GM19099 (cell line): ENCODE data around the gene CRTC1.

Source experiments
- POLR2A ChIP-seq: IDR thresholded peaks from 3 replicates; pipeline ENCODE4 v1.6.1; 2011; ENCODE audit warnings: low read depth; ENCODE audit not compliant: insufficient read length; ENCODE audit errors: extremely low read depth

Gene CRTC1

DNA sequence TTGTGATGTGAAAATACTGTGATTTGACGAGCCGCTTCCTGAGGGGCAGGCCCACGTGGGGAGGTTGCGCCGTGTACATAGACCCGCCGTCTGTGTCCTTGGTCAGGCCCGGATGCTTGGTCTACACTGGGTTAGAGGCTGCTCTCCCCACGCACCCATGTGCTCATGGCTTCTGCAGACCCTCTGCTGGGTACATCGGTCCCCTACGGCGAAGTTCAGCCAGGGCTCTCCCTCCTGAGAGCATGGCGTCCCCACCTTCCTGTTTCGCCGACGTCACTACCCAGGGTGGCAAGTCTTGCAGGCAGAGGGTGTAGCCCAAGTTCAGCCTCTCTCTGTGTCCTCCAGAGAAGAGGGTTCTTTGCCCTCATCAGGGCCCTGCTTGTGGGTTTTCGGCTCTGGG lies 96.6 kb downstream of the CRTC1 start:
- TF ChIP-seq POLR2A: no peak

DNA sequence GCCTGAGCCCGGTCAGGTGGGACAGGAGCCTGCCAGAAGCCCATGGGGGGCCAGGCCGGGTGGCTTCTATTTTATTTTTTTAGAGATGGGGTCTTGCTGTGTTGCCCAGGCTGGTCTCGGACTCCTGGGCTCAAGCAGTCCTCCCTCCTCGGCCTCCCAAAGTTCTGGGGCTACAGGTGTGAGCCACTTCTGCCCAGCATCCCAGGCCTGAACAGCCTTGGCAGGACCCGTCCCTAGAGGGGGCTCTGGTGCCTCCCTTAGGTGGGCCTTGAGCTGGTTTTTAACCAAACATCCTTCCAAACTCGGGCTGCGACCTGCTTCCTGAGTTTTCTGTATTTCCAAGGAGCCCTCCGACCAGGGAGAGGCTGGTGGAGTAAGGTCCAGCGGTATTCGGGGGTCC lies 97.2 kb downstream of the CRTC1 start:
- TF ChIP-seq POLR2A: no peak

DNA sequence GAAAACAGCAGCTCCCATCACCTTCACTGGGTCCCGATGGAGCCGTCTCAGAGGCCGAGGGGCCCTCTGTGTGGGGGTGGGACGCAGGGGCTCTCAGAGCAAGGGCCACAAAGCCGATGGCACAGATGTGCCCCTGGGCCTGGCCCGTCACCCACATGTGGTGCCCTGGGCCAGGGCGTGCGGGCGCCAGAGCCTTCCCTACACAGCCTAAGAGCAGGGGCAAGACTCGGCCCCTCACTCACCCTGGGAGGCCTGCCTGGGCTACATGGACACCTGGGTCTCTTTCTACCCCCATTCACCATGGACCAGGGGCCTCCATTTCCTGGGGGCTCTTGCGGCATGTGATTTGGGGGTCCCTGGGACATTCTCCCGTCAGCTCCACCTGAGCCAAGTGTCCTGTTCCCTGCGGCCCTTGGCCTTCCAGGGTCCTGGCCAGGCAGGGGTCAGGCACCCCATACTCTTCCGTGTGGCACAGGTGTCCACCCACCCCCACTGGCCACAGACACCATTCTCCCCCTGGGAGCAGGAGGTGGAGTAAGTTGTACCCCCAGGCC lies 97.6 kb downstream of the CRTC1 start:
- no peak for TF ChIP-seq POLR2A

DNA sequence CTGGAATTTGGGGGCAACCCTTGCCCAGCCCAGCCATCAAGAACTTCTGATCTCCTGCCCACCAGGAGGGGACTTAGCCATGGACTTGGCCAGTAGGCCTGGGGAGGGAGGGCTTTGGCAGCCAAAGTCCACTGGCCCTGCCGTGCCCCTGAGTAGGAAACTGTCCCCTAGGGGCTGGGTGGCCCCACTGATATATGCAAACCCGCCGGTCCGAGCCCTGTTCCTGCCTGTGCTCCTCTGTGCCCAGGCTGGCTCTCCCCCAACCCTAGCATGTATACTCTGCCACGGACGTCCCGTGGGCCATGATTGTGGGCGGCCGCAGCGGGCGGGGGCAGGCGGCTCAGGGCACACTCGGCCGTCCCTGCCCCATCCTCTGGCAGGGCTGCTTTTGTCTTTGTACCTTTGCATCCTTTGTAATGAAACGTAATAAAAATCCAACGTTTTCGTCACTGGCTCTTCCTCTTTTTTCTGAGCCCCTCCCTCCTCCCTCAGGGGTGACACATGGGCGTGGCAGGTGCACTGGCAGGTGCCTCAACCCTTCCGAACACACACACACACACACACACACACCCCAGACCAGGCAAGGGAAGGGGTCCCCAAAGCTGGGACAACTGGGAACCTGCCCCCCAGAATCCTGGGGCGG lies 98.5 kb downstream of the CRTC1 start:
- TF ChIP-seq POLR2A: no peak

DNA sequence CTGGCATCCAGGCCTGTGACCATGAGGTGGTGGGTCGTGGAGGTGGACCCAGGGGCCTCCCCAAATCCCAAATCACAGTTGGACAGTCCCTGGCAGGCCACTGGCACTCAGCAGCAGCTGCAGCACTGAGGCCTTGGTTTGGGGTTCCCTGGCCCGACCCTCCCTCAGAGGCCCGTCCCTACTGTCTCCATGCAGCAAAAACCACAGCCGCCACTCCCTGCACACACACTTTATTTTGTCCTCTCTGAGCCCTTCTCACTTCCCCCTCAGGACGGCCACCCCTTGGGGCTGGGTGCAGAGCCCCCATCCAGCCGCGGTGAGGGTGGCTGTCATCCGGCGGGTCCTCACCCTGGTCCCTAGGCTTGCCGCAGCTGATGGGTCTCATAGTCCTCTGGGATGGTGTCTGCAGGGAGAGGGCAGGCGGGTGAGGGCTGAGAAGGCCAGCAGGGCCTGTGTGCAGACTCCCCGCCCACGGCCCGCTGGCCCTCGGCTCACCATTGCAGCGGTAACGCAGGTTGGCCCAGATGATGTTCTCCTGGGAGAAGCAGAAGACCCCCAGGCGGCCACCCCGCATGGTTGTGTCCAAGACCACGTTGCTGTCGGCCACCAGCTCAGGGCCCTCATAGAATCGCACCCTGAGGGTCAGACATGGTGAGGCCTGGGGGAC lies 99.2 kb downstream of the CRTC1 start:
- TF ChIP-seq POLR2A: no peak

DNA sequence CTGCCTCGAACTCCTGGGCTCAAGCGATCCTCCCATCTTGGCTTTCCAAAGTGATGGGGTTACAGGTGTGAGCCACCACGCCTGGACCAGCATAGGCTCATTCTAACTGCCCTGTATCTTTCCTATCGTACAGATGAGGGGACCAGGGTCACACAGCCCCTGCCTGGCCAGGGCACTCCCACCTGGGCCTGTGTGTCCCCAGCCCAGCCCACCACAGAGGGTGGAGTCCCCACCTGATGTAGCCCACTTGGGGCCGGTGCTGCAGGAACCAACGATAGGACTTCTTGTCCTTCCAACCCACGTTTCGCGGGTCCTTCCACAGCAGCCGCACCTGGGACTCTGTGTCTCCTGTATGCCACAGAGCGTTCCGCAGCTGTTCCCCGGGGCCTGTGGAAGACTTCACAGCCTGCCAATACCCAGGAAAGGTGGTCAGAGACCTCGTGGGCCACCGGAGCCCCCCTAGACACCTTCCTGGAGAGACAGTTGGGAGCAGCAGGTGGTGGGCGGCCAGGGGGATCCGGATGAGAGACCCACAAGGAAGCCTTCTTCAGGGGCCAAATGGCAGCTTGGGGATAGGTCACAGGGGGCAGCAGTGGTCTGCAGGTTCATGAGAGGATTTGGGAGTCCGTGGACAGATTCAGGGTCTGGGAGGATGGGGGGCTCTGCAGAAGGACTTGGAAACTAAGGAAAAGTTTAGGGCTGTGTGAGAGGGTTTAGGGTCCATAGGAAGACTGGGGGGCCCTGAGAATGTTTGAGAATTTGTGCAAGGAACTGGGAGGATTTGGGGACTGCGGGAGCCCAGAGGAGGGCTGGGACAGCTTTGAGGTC lies 100.7 kb downstream of the CRTC1 start:
- TF ChIP-seq POLR2A: no peak

DNA sequence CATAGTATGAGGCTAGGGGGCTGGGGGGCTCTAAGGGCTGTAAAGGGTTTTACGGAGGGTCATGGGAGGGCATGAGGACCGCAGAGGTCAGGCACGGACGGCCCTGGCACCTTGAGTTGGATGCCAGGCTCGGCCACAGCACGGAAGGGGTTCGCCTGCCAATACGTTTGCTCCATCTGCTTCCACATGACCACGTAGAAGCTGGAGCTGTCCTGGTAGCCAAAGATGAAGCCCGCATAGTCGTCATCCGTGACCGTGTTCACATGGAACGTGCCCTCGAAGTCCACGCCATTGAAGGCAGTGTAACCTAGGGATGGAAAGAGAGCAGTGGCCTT lies 101.3 kb downstream of the CRTC1 start:
- no peak for TF ChIP-seq POLR2A

DNA sequence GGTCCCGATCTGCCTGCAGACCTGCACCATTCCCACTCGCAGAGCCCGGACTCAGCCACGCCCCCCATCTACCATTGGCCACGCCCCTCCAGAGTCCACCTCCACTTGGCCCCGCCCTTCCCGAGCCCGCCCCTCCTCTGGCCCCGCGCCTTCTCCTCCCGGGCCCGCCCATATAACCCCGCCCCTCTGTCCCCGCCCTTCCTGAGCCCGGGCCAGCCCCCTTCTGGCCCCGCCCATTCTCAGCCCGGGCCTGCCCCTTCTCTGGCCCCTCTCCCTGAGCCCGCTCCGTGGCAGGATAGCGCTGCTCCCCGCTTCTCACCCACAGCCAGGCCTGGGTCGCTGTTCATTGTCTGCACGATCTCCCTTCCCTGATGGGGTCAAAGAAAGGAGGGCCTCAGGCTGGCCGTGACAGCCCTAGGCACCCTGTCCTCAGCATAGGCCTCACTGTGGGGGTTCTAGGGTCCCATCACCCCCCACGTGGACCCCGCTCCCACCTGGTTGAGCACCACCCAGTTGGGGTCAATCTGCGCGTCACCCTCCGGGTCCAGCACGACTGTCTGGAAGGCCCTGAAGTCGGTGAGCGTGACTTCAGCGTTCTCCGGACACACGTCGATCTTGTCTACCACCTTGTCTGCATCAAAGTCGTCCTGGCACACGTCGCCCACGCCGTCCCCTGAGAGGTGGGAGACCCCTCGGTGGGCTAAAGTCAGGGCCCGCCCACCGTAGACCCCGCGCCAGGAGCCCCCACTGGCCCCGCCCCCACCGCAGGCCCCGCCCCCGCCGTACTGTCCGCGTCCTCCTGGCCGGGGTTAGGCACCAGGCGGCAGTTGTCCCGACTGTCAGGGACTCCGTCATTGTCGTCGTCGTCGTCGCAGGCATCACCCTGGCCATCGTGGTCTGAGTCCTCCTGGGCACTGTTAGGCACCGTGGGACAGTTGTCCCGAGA lies 102.0 kb downstream of the CRTC1 start:
- TF ChIP-seq POLR2A: no peak

DNA sequence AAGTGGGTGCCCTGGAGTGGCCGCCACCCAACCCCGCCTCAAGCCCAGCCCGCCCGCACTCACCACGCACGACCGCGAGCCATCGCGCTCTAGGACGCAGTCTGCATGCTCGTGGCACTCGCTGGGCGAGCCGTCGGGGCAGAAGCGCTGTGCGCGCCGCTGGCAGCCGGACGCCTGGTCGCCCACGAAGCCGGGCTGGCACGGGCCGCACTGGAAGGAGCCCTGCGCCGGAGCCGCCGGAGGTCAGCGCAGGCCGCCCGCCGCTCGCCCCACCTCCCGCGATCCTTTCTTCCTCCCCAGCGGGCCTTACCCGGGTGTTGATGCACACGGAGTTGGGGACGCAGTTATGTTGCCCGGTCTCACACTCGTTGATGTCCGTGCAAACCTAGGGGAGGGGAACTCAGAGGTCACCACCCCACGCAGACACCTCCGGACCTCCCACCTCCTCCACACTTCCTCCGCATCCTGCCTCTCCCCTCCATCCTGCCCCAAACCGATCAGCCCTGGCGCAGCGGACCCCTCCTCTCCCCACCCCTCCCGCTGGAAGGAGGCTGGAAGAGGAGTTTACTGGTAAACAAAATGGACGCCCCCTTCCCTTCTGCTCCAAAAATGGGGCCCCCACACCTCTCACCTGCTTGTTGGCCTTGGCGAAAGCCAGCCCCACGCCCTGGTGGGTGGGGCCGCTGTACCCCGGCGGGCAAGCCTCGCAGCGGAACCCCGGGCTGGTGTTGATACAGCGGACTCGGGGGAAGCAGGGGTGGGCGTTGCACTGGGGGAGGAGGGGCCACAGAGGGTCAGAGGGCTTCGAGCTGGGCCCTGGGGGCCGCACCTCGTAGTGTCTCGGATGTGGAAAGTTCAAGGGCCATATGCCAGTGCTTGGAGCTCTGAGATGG lies 105.3 kb downstream of the CRTC1 start:
- TF ChIP-seq POLR2A: no peak

DNA sequence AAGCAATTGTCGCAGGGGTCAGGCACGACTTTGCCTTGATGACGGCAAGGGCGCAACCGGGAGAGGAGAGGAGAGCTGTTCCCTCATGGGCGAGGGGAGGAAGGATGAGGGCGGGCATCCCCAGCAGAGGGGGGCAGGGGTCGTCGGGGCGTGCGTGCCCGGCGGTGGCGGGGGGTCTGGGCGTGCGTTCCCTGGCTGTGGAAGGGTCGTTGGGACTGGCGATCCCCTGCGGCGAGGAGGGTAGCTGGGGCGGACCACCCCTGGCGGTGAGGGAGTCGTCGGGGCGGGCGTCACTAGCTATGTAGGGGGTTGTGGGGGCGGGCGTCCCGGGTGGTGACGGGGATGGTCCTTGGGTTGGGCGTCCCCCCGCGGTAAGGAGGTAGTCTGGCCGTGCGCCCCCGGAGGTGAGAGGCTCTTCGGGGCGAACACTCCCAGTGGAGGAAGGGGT lies 106.0 kb downstream of the CRTC1 start:
- TF ChIP-seq POLR2A: no peak

DNA sequence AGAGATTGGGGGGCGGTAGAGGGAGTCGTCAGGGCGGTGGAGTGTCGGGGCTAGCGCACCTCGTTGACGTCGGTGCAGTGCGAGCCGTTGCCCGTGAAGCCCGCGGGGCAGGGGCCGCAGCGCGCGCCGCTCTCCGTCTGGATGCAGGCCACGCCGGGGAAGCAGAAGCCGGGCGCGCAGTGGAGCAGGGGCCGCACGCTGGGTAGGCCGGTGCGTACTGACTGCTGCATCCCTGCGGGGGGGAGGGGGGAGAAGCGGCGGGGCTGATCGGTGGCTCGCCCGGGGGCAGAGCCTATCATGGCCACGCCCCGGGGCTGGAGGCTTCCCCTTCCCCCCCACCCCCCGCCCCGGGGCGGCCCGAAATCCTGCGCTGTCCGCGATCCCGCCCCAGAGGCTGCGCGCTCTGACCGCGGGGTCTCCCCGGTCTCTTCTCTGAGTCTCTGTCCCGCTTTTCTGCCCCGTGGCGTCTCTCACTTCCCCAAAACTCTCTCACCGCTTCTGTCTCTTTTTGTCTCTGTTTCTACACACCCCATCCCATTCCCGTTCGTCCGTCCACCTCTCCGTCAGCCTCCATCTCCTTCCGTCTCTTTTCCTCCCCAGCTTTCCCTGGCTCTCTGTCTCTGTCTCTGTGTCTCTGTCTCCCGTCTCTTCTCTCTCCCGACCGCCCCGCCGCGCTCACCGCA lies 106.5 kb downstream of the CRTC1 start:
- no peak for TF ChIP-seq POLR2A

DNA sequence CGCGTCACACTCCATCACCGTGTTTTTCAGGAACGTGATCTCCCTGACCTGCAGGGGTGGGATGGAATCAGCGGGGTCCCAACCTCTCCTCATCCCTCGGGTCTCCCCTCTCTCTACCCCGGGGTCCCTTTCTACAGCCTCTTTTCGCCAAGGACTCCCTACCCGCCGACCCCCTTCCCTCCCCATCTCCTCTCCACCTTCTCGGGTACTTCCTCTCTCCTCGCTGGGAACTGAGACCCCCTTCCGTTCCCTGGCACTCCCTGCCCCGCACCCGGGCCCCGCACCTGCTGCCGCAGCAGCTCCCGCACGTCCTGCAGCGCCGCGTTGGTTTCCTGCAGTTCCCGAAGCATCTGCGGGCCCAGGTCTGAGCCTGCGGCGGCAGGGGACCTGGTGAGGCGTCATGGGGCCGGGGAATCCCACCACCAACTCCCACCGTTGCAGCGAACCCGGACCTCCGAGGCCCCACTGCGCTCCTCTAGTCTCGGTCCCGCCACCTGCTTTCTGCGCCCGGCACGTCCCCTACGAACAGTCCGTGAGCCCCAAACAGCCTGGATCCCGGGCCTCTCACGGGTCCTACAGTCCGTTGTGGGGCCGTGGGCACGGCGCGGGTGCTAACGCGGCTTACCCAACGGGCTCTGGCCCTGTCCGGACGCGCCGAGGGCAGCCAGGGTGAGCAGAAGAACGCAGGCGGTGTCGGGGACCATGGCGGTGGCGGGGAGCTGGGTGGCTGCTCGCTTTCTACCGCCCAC lies 107.3 kb downstream of the CRTC1 start, which contains the start of gene COMP:
Gene COMP (minus strand): TSS at position 740 of the 749 bp plus-strand sequence. CDS start 36 bp downstream, at position 704.
- no peak for TF ChIP-seq POLR2A
